HG03108 (cell line): Measurements from ENCODE around the gene PKMYT1.
"Not testable (repeated sequence)": the region's sequence is repeated elsewhere in the genome, so short reads cannot be mapped to it uniquely, and the experiment has no call there.

Experiments used
- ATAC-seq: cut with Tn5 transposase; IDR thresholded peaks from one replicate; pipeline ENCODE4 v1.9.1; 2021; ENCODE audit warnings: moderate library complexity; ENCODE audit not compliant: unreplicated experiment

Gene PKMYT1

DNA sequence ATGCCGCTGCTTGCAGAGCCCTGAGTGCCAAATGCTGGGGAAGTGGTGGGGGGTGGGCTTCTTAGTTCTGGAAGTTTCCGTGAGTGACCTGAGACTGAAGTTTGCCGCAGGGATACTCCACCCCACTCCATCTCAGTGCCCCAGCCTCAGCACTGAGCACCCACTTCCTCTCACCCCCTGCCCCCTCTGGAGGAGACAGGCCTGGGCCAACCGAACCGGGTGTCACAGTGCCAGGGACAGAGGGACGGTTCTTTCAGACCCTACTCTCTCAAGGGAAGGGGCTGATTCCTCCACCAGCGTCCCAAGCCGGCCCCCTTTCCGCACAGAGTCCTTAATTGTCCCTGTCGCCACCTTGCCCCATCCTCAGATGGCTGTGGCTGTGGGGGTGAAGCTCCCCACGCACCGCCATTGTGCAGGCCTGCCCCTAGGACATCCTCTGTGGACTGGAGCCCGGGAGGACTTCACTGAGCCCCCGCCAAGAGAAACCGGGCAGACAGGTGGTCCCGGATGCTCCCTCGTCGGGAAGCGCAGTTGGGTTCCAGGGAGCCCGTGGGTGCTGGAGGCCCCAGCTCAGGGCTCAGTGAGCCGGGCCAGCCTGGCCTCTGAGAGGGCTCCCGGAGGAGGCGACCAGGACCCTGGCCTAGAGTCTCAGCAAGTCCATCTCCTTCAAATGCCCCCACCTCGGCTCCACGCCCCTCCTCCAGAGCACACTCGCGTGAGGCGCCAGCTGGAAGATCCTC, 17.7 kb downstream of the PKMYT1 start:
- ATAC-seq, result no peak

DNA sequence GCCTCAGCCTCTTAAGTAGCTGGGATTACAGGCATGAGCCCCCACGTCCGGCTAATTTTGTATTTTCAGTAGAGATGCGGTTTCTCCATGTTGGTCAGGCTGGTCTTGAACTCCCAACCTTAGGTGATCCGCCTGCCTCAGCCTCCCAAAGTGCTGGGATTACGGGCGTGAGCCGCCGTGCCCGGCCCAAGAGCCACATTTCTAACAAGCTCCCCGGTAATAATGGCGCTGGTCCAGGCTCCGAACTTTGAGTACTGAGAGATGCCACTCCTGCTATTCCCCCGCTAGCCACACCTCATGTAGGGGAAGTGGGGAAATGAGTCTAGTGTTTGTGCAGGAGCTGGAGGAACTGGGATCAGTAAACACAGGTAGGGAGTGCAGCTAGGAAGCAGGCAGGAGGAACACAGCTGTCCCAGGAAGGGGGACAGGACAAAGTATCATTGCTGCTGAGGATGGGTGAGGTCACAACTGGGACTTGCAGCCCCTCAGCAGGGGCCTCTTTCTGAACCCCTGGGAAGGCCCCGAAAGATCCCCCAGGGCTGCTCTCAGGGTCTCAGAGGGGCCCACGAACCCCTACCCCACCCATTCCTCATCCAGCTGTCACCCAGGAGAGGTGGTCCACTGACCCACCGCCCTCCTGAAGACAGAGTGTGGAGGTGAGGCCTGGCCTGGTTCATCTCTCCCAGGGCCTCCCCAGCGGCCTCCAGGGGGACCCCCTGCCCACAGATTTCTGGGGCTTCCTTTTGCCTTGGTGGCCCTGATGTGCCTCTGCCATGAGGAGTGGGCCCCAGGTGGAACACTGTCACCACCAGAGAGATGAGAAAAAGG, 19.8 kb downstream of the PKMYT1 start:
- ATAC-seq, result no peak

DNA sequence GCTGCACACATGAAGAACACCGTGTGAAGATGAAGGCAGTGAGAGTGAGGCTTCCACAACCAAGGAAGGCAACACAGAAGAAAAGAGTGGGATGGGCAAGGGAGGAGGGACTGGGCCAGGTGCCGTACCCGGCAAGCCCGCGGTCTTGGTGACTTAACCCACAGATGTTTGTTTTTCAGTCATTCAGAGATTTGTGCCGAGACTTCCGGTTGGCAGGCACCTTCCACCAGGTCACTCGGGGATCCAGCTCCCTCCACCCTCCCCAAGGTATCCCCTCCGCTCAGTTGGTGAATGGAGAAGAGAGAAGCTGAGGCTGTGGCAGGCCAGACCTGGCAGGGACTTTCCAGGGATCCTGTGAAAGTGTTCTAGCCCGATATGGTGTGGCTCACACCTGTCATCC, 21.0 kb downstream of the PKMYT1 start:
- no peak for ATAC-seq

DNA sequence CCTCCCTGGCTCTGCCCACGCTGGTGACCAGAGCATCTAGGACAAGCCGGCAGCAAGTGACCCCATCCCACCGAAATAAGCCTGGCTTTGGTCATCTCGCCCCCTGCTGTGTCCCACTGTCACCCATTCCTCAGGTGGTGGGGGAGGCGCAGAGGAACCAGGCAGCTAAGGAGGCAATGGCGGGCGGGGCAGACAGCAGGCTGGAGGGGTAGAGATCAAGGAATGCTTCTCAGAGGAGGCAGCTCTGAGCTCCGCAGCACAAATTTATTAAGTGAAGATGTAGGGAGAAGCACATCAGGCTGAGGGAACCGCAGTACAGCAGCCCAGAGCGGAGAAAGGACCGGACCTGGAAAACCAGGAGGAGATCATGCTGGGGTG, 23.7 kb downstream of the PKMYT1 start:
- ATAC-seq, result no peak

DNA sequence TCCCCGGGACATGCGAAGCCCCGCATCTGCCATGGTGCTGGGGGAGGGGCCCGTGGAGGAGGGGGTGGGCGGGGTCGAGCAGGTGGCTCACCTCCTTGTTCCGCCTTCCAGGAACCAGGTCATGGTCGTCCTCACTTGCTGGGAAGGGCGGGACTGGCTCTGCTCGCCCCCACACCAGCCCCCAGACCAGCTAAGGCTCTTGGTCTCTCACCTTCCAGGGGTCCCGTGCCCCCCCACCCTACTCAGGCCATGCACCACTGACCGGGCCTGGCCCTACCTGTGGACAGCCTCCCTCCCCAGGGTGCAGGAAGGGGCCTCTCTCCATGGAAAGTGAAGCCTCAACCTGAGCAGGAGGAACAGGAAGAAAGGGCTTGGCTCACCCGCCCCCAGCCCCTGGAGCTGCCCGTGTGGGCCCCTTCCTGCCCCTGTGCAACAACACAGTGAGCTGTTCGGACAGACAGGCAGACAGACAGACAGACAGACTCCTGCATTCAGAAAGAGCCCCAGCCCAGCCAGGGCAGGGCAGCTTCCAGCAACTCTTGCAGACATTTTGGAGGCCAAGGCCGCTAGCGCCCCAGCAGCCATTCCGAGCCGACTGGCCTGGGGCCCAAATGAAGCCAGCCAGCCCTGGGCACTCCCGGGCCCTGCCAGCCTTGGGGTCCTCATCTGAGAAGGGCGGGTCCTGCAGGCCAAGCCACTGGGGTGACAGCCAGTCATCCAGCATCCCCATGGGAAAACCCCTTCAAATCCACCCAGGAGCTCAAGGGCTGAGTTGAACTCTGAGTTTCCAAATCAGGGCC, 24.3 kb downstream of the PKMYT1 start:
- no peak for ATAC-seq

DNA sequence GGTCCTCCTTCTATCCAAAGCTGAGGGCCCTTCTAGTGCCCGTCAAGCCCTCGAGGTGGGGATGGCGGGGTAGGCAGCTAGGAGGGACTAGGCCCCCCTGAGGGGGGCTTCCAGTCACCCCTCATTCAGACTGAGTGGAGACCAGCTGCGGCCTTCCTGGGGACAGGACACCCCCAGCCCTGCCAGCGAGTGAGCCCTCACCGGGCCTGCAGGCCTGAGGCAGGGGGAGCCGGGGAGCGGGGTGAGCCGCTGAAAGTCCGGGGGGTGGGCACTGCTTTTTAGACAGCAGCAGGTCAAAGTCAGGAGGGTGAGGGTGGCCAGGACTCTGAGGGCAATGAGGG, 24.8 kb downstream of the PKMYT1 start:
- ATAC-seq, result no peak

DNA sequence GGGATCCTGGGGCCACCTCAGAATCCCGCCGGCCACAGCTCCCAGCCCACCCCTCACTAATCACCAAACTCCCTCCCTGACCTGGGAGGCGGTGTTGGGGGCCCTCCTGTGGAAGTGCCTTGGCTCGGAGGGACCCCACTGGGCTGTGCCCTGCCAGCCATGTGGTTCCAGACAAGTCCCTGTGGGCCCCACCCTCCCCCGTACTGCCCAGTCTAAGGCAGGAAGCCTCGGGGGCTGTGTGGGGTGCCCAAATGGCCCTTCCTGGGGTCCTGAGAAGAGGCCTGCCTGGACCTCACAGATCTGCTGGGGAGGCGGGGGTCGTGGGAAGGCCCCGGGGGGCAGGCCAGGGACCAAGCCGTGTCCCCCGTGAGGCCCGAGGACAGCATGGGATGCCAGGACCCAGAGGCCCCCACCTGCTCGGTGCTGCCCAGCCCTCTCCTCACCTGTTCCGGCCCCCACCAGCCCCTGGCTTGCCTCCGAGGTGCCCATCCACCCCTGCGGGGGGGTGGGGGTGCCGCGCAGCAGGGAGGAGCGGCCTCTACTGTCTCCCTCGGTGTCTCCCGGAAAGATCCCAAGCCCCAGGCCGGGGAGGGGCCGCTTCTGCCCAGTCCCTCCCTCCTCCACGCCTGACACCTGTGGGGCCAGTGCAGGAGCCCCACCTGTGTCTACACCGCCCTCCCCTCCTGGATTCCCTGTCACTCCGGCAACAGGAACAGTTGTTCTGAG, 25.4 kb downstream of the PKMYT1 start:
- ATAC-seq, result no peak

DNA sequence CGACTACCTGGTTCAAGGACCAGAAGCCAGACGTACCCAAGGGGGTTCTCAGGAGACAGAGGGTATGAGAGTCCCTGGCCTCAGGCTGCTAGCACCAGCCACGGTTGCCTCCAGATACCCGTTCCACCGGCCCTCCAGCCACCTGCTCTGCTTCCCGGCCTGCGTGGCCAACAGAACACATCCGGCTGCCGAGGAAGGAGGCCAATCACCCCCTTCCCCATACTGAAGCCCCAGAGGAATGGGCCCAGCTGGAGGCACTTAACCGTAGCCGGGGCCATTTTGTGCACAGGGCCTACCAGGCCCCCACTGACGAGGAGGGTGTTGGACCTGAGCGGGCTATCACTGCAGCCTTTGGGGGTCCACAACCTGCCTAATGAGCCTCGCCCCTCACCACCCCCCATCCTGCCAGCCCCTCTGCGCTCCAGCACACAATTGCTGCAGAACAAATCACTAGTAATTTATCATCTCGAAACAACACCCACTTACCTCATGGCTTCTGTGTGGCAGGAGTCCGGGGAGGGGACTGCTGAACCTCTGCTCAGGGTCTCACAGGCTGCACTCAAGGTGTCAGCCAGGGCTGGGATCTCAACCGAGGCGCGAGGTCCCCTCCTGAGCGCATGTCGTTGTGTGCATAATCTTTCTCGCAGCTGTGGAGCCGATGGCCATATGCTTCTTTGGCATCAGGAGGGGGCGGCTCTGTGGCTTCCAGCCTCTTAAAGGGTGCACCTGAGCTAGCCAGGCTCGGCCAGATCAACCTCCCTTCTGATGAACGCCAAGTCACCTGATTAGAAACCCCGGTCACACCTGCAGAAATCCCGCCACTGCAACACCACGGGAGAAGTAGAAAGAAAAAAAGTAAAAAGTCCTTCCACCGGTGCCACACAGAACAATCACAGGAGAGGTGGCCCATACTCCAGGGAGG, 26.3 kb downstream of the PKMYT1 start:
- ATAC-seq, result no peak

DNA sequence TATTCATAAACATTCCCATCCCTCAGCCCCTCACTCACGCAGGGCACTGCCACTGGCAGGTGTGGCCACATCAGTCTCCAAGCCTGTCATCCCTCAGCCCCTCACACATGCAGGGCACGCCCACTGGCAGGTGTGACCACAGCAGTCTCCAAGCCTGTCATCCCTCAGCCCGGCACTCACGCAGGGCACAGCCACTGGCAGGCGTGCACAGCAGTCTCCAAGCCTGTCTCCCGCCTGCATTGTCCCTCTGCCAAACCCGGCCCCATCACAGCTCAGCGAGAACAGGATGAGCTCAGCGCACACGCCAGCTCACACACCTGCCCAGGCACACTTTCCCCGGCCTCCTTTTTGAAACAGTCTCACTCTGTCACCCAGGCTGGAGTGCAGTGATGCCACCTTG, 27.6 kb downstream of the PKMYT1 start:
- no peak for ATAC-seq

DNA sequence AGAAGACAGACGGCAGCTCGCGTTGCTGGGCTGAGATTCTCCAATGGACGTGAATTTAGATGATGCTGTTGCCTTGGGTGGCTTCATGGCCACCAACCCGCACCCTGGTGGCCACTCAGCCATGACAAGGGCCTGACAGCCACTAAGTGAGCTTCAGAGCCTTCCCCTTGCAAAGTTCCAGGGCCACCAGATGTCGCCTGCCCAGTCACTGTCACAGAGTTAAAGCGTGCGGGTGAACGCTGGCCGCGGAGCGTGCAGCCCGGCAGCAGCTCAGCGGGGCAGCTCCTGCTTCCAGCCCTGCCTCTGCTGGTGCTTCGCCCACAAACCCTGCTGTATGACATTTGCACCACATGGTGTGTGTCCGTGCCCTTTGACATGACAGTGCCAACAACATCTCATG, 29.5 kb downstream of the PKMYT1 start:
- no peak for ATAC-seq

DNA sequence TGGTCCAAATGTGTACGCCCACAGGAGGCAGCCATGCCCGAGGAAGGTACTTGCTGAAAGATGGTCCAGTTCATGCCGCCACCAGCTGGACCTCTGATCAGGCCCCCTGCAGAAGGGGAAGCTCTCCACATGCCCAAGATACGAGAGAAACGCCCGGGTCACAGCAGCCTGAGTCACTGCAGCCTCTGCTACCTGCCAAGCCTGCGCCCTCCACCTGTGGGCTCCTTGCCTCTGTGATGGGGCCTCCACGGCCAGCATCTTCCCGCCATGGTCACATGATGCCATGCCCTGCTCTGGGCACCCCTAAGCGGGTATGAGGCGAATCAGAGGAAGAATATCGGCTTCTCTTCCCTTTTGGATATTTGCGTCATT, 29.9 kb downstream of the PKMYT1 start:
- ATAC-seq, result no peak

DNA sequence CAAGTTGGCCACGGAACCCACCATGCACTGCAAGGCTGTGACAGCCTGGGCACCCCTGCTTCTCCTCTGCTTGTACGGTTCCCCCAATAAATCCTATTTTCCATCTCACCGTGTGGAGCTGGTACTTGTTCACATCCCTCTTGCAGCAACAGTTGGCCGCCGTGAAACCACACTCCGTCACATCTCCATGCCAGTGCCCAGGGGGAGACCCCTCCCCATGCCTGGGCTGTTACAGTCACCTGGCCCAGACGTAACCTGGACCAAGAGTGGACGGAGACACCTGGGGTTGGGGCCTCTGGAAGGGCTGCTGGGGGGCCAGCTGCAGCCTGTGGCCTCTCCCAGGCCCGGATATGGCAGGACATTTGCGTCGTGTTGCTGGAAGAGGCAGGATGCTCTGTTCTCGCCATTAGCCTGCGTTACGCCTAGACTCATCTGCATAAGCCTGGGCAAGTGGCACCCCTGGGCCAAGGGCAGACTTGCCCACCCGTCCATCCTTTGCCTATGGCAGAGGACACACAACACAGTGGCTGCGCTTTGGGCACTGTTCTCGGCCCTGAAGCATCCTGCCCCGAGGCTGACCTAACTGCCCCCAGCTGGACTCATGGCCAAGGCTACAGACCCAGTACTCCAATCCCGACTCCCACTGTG, 30.4 kb downstream of the PKMYT1 start:
- no peak for ATAC-seq

DNA sequence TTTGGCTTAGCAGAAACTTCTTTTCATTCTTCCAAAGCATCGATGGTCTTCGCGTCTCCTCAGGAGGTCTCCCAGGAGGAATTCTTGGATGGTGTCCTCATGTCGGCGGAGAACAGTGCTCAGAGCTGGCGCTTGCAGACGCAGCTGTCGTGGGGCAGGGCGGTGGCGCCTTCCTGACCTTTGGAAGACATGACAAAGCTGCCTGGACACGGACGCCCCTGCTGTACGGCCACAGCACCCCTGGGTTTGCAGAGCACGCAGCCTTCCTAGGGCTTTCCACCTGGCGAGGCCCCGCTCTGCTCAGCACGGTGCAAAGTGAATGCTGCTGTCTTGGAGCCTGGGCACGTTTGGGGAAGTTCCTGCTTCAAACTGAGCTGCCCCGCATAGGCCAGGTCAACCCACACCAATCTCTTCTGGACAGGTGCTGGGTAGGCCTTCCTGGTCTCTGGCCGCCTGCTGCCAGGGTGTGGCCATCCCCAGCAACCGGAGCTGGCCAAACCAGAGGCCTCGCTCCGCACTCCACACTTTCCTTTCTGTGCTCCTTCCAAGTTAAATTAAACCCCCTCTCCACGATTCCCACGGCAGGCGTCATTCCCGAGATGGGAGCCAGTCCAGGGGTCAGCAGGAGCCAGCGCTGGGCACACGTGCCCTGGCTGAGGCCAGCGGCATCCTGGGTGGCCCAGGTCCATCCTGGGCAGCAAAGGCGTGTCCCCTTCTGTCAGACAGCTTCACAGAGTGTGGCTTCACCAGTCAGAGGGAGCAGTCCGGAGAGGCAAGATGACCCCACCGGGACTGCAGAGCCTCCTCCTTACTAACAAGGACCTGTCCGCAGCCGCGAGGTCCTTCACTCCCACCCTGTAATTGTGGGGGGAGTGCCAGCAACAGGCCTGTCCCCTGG, 31.2 kb downstream of the PKMYT1 start:
- no peak for ATAC-seq

DNA sequence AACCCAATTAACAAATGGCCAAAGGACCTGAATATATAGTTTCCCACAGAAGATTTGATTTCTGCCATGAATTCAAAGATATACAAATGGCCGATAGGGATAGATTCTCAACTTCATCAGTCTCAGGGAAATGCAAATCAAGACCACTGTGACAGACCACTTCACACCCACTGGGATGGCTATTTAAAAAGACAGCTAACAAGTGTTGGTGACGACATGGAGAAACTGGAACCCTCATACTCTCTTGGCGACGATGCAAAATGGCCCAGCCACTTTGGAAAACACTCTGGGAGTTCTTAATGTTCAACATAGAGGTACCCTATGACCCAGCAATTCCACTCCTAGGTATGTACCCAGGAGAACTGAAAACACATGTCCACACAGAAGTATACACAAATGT, 33.6 kb downstream of the PKMYT1 start:
- no peak for ATAC-seq

DNA sequence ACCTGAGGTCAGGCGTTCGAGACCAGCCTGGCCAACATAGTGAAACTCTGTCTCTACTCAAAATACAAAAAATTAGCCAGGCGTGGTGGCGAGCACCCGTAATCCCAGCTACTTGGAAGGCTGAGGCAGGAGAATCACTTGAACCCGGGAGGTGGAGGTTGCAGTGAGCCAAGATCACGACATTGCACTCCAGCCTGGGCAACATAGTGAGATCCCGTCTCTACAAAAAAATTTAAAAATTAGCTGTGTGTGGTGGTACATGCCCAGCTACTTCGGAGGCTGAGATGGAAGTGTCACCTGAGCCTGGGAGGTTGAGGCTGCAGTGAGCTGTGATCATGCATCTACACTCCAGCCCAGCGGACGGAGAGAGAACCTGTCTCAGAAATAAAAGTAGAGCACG, 36.5 kb downstream of the PKMYT1 start:
- not testable (repeated sequence) for ATAC-seq

DNA sequence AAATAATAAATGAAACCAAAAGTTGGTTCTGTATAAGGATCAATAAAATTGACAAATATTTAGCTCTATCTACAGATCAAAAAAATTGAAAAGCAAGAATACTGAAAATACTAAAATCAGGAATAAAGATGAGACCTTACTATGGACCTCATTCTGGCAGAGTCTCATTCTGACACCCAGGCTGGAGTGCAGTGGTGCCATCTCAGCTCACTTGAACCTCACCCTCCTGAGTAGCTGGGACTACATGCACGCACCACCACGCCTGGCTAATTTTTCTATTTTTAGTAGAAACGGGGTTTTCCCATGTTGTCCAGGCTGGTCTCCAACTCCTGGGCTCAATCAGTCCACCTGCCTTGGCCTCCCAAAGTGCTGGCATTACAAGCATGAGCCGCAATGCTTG, 38.2 kb downstream of the PKMYT1 start:
- ATAC-seq, result no peak

DNA sequence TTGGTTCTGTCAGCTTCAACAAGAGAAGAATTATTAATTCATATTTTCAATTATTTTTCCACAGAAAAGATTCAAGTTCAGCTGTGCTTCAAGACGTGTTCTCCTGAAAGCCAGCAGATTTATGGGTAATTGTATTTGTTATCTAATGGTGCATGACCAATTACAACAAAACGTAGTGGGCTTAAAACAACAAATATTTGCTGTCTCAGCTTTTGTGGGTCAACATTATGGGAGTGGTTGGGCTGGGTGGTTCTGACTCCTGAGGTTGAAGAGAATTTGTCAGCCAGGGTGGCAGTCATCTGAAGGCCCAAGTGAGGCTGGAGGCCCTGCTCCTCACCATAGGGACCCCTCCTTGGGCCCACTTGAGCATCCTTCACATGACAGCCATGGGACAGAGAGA, 40.3 kb downstream of the PKMYT1 start:
- ATAC-seq, result no peak

DNA sequence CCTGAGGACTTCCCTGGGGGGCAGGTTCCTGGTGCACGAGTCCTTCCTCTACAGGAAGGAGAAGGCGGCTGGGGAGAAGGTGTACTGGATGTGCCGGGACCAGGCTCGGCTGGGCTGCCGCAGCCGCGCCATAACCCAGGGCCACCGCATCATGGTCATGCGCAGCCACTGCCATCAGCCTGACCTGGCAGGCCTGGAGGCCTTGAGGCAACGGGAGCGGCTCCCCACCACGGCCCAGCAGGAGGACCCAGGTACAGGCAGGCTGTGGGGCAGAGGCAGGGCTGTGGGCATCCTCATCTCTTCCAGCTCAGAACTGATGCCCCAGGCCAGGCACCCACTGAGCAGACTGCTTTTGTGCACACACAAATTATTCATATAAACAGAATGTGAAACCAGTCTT, 42.0 kb downstream of the PKMYT1 start:
- ATAC-seq, result no peak

DNA sequence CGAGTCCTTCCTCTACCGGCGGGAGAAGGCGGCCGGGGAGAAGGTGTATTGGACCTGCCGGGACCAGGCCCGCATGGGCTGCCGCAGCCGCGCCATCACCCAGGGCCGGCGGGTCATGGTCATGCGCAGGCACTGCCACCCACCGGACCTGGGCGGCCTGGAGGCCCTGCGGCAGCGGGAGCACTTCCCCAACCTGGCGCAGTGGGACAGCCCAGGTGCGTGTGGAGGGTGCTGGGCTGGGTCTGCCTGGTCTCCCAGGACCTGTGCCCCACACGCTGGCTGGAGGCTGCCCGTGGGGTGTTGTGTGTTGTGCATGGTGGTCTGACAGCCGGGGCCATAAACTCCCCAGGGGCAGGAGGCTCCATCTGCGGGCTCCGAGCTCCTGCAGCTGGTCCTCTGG, 43.1 kb downstream of the PKMYT1 start:
- no peak for ATAC-seq
